Stimulated activated CD4-positive, alpha-beta T cell treated with anti-CD3 and anti-CD28 coated beads, Interleukin-1b, Interleukin-23, amount 100 ng/mL, for 4 hours (primary cell): ENCODE results near the gene MYO1A.
"Not testable (repeated sequence)": the region's sequence is repeated elsewhere in the genome, so short reads cannot be mapped to it uniquely, and the experiment has no call there.

Source experiments
- DNase-seq, 2 donors: peaks; one replicate each; pipeline ENCODE4 v3.0.0-alpha.2; 2020; ENCODE audit warnings: low read depth in 2 of 2

MYO1A gene

DNA sequence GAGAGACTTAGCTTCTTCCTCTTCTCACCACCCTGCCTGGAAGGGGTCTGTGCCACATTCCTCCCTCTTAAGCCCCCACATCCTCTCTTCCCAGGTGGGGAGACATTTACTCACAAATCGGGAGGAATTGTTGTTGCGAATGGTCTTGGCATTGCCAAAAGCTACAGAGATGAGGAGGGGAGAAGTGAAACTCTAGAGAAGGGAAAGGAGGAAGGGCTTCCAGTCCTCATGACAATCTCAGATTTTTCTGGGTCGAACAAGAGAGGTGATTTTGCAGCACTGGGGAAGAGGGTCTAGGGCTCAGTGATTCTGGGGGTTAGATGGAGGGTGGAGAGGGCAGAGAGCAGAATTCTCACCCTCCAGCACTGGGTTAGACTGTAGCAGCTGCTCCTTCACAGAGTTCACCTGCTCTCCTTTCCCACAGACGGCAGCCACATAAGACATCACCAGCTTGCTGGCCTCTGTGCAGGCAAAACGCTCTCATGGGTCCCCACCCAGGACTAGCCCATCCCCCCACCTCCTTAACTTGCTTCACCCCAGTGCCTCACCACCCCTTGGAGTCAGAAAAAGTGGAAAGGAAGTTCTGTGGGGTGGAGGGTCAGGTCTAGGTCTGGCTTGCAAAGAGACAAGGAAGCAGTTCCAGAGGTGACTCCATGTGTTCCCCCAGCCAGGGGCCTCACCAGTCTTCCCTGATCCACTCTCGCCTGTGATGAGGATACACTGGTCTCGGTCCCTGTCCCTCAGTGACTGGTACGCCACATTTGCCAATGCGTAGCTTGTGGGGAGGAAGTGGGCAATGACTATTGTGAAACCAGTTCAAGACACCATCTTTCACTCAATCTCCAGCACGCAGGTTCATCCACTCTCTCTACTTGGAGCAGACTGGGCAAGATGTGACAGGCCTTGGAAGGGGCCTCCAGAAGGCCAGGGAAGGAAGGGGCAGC lies 2.7 kb downstream of the MYO1A start:
- no peak for DNase-seq

DNA sequence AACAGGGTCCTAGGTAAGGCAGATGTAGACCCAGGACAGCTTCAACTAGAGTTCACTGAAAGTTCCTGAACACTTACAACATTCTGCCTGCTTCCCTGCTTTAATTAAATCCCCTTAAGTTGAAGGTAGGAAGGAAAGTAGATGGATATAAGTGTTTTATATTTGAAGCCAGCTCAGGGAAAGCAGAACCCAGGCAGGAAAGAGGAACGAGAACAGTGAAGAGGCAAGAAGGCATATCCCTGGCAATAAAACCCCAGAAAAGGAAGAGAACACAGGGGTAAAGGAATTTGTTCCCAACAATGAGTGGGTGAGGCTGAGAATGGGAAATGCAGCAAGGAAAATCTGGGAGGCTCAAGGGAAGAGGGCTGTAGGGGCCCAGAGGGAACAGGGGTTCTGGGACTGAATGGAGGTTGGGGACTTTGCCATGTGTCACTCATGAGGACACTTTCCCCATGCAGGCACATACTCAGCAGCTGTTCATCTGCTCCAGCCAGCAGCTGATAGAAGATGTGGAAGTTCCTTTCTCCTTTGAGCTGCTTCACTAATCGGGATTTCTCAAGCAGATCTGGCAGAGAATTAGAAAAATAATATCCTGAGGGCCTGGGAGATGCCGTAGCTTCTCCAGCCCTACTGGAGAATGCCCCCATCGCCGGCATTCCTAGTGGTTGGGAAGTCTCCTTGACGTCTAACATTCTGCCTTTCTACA lies 3.7 kb downstream of the MYO1A start:
- no peak for DNase-seq

DNA sequence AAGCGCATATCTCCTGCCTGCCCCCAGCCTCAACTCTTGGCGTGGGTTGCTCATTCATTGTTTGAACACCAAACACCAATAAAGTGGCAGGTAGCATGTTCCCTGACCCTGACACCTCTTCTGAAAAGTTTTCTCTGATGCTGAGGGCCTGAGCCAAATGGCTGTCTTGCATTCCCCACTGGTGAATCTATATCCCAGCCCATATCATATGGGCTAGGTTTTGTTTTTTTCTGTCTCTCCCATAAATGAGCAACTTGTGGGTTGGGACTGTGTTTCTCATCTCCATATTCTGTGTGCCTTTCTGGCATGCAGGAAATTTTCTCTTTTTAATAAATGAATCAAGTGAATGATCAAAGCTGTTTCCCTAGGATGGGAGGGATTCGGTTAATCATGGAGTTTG lies 5.0 kb downstream of the MYO1A start:
- DNase-seq = no peak

DNA sequence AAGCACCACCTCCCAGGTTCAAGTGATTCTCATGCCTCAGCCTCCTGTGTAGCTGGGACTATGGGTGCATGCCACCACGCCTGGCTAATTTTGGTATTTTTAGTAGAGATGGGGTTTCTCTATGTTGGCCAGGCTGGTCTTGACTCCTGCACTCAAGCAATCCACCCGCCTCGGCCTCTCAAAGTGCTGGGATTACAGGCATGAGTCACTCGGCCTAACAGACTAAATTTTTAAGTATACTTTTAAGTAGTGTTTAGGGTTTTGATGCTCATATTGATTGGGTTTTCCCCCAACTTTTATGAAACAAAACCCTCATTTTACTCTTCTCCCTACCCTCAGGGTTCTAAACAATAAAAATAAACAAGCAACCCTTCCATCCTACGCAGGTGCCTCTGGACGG lies 5.5 kb downstream of the MYO1A start:
- no peak for DNase-seq

DNA sequence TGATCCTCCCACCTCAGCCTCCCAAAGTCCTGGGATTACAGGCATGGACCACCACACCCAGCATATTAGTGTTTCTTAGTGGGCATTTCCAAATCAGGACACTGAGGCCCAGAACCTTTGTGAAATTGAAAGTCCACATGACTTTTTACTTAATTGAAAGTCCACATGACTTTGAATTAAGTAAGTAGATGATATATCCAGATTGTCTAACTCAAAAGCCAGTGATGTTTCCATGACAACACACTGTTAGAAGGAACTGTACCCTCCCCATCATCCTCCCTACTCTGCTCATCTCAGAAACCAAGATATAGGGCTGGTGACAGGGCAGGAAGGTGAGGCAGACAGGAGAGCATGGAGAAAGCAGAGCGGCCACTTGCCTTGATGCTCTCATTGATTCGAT lies 7.2 kb downstream of the MYO1A start:
- DNase-seq = no peak

DNA sequence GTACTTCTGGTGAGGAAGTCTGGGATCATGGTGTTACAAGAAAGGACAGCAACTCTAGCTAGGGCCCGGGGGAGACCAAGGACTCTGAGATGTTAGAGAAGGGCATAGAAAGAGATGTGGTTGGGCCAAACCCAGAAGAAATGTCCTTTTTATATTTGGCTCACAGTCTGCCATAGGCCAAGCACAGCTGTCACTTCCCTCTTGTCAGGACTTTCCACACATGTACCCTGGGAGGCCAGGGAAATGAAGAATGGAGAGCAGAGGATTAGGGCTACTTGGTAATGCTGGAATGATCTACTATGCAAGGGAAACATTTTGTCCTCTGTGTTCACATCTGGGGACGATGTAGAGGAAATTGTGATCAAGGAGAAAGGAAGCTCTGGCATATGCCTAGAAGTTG lies 9.2 kb downstream of the MYO1A start:
- DNase-seq = no peak

DNA sequence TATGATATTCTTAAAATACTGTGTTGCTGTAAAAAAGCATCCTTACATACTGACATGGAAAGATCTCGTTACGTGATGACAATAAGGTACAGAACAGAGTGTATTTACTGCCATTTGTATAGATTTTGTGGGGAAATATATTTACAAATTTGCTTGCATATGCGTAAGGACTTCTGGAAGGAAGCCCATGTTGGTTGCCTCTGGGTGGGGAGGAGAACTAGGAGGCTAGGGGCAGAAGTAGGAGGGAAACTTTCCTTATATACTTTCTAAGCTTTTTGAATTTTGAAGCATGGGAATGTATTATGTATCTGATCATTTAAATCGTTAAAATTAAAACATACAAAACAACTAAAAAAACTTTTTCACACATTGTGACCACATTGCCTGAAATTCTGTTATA lies 9.7 kb downstream of the MYO1A start:
- DNase-seq = no peak

DNA sequence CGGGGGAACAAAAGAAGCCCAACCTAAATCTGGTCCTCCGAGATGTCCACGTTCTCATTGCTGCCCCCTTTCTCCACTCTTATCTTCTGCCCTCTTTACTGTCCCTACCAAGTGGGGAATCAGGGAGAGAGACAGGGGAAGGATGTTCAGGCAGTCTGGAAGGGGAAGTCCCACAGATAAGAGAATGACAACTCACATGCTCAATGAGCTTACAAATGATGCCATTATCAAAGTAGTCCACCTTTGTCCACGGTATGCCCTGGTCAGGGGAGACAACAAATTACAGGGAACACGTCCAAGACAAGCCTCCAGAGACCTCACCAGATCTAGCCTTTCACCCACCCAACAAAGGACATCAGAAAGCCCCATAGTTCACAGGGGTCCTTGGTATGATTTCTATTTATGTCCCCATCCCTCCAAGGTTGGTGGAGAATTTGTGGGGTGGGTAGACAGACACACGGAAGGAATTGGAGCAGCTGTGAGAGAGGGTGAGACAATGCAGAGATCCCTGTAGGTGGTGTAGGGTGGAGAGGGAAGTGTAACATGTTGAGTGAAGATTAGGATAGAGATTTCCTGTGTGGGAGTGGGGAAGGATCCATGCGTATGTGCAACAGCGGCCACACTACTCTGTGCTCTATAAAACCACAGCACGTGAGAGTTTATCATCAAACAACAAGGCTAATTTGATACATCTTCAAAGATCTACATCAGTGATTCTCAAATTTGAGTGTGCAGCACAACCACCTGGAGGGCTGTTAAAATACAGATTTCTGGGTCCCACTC lies 10.7 kb downstream of the MYO1A start:
- DNase-seq = no peak

DNA sequence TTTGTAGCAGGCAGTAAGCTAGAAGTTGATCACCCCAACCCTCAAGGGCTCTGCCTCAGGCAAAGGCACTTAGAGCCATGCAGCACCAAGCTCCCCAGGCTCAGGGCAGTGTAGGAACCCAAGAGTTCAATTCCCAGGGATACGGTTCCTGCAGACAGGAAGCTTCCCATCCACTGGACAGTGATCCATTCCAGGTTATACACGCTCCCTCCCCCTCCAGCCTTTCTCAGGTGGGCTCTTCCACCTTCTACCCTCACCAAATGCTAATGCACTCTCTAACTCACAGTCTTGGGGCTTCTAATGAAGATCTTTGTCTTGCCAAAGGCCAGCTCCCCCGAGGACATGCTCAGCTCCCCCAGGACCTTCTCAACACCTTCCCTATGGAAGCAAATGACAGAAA lies 12.7 kb downstream of the MYO1A start:
- no peak for DNase-seq

DNA sequence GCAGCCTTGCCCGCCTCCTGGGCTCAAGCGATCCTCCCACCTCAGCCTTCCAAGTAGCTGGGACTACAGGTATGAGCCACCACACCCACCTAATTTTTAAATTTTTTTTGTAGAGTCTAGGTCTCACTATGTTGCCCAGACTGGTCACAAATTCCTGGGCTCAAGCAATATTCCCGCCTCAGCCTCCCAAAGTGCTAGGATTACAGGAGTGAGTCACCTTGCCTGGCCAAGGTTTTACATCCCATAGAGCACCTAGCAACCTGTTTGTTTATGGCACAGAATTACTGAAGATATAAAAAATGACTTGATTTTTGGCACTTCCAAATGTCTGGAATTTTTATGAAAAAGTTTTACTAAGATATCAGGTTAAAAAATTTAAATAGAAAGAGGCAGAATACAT lies 16.5 kb downstream of the MYO1A start:
- DNase-seq = no peak

DNA sequence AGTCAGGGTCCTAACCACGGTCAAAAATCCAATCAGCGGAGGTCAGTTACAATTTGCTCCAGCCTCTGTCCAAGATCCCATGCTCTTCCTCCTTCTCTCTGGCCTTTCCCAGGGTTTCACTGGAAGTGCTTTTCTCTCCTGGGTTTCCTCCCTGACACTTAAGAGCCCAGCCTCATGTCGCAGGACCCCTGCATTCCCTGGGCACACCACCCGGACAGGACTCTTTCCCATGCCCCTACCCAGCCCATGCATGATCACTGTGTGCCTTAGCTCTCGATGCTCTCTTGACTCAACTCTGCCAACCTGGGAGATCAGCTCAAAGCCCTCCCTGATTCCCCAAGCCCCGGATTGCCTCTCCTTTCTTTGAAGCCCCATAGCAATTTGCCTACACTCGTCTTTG lies 18.1 kb downstream of the MYO1A start:
- DNase-seq = no peak

DNA sequence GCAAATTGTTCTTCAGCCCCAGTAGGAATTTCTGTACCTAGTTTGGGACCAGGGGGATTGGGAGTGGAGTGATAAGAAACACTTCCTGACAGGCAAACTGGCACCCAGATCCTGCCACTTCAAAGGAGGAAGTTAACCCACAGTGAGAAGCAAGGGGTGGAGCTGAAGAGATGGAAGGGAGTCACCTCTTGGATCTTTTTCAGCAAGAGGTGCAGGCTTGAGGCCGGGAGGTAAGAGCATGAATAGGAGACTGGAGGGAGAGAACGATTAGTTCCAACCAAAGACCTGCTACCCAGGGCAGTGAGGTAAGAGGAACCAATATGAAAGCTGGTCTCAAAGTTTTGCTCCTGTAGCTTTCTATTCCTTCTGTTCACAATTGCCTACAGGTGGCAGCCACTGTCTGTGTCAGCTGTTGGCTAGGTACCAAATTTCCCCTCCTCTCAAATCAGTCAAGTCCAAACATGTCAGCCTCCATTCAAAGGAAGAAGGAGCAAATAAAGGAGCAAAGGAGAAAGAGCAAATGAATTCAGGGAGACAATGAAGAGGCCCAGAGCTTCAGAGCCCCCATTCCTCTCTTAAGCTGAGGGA lies 18.7 kb downstream of the MYO1A start:
- no peak for DNase-seq

DNA sequence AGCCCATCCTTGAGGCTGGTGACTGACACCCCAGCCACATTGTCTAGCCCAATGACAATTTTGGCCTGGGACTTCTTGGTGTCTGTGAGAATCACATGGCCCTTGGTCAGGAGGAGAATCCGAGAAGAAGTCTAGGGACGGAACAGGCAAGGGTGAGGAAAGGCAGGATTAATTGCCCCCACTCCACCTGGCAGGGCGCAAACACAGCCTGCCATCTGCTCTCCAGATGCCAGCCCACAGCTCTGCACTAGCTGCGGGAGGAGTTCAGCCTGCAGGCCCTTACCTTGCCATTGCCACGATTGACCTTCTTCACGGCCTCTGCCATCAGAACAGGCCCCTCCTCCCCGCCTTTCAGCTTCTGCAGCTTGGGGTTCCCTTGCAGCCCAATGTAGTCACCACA lies 20.5 kb downstream of the MYO1A start:
- DNase-seq = no peak

DNA sequence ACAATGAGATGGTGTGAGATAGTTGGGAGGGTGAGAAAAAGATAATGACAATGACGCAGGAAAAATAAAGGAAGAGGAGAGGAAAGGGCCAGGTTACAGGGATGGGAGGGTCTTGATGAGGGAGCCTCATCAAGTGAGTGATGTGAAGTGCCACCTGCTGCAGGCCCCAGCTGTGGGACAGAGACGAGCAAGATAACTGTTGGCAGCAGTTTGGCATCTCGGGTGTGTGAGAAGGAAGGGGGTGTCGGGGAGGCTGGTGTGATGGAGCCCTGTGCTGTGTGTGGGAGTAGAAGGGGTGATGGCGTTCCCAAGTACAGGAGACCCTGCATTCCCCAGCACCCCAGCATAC lies 22.1 kb downstream of the MYO1A start:
- DNase-seq = no peak

DNA sequence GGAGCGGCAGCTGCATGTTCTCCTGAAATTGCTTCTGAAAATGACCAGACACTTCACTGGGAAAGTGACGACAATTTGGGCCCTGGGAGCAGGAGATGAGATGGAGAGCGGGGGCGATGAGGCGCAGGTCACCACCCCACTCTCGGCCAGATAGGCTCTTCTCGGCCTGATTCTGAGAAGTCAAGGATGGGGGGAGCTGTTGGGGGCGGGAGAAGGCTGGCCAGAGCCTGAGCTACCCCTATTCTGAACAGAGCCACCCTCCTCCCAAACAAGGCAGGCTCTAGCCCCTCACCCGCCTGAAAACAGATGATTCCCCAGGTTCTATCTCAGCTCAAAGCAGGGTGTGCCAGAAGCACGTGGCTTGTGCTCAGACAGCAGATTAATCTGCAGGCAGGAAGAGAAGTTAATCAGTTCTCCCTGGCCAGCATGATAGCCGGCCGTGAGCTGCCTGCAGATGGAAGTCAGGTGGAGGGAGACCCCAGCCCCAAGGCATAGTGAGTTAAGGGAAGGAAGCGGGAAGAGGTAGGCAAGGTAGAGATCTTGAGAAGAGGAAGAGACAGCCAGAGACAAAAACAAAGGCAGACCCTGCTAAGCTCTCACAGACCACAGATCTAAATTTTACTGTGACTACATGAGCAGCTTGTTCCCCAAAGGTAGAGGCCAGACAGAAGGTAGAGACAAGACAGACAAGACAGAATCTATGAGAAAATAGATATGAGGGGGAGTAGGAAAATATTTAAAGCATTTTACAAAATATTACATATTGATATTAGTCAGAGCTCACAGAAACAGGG lies 22.7 kb downstream of the MYO1A start:
- DNase-seq = no peak

DNA sequence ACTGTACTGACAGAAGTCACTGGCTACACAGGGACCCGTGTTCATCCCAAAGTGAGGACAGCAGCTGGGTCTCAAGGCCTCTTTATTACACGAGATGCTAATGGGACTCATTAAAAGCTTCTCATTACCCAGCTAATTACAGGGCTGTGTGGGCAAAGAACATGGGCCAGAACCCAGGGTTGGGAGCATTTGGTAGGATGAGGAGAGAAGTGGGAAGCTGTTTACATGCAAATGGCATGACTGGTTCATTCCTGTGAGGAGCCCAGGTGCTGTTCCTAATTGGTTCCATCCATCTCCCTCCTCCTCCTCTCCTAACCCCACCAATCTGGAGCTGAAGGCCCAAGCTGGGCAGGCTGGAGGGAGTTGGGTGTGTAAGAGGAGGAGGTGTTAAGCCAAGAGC lies 24.7 kb downstream of the MYO1A start:
- DNase-seq = no peak

DNA sequence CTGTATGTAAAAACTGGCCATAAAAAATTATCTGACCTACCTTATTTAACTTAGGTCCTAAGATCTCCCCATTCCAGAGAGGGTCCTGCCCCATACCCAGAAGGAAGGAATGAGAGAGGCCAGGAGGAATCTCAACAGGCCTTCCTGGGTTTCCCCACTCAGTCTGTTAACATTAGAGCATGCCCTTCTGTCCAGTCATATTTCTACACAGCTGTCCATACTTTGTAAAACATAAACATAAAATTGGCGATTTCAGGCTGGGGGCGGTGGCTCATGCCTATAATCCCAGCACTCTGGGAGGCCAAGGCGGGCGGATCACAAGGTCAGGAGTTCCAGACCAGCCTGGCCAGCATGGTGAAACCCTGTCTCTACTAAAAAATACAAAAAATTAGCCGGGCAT lies 27.6 kb downstream of the MYO1A start:
- DNase-seq = not testable (repeated sequence)

DNA sequence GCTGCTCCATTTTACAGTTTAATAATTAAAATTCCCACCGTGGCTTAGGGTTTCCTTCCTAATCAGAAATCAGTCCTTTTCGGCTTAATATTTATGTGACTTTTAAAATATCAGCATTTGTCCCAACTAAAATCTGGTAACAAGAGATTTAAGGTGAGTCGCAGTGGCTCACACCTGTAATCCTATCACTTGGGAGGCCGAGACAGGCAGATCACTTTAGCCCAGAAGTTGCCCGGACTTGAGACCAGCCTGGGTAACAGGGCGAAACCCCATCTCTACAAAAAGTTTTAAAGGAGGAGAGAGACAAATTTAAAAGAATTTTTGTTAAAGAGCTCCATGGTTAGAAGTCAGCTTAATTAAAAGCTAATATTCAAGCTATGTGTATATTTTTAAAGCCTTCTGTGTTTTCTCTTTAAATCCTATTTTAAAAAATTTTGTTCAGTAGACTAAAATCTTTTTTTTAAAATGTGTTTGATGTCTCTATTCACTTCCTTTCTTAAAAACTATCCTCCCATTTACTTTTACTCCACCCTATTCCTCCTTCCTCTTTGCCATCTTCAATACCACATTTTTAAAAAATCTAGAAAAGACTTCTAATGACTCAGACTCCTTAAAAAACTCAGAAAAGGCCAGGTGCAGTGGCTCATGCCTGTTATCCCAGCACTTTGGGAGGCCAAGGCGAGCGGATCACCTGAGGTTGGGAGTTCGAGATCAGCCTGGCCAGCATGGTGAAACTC lies 29.8 kb downstream of the MYO1A start:
- DNase-seq = no peak

DNA sequence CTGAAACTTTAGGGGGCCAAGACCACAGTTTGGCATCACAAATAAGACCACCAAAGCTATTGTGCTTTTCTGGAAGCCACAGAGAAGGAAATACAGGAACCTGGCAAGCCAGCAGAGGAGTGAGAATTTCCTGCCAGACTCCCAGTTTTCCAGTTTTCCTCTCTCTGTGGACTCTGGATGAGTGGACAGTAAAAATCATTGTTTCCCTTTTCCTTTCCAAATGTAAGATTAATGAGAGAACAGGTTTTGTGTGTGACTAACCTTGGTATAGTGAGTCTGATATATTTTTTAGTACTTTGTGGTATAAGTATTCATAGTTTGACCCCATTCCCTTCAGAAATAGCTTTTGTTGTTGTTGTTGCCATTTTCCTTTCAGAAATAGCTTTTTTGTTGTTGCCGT lies 31.0 kb downstream of the MYO1A start:
- DNase-seq = no peak

DNA sequence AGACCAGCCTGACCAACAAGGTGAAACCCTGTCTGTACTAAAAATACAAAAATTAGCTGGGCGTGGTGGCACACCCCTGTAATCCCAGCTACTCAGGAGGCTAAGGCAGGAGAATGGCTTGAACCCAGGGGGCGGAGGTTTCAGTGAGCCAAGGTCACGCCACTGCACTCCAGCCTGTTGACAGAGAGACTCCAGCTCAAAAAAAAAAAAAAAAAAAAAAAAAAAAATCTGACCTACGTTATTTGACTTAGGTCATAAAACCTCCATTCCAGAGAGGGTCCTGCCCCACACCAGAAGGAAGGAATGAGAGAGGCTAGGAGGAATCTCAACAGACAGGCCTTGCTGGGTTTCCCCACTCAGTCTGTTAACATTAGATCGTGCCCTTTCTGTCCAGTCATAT lies 31.6 kb downstream of the MYO1A start:
- not testable (repeated sequence) for DNase-seq

DNA sequence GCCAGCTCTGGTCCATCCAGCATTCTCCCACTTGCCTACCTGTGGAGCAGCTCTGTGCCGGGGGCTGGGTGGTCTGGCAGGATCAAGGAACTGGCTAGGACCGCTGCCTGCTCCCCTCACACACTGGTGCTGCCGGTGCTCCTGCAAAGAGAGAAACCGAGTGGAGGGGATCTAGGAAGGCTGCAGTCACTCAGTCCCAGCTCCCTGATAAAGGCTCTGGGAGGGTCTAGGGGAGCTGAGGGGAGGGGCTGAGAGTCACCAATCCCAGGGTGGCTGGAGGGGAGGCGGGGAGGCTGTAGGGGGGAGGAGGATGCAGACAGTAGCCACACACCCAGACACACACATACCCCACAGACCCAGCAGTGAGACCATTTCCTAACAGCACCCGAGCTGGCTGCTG lies 33.6 kb downstream of the MYO1A start, which contains the start of gene TAC3:
Gene TAC3, minus strand, starts transcription at position 182 of the 400 bp plus-strand sequence. CDS start 732 bp downstream, outside the sequence.
- no peak for DNase-seq
